ENCODE data around the gene MAN1C1.

Gene MAN1C1

GRCh38 chr1:25782608-25783201, 166.1 kb downstream of the MAN1C1 start:
- no peak for DNase-seq (ENCODE audit: low spot score)

DNA sequence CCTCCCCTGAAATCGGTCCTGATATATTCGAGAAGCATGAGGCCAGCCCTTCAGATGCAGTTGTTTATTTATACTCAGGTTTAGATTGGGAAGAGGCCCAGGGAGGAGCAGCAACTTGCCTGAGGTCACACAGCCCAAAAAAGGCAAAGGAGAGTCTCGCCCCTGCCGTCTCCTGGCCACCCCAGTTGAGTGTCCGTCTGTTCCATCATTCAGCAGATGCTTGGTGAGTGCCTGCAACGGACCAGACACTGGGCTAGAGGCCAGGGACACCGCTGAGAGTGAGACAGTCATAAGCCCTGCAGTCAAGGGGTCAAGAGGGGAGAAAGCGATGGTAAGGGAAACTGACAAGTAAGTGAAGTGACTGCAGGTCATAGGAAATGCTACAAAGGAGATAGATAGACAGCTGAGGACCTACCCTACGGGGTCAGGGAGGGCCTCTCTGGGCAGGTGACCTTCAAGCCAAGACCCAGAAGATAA, 168.0 kb downstream of the MAN1C1 start:
- no peak for DNase-seq (ENCODE audit: low spot score)

- DNase-seq (ENCODE audit: low spot score): no peak
Observed at GRCh38 chr1:25785333-25786067, 168.9 kb downstream of the MAN1C1 start.

DNA sequence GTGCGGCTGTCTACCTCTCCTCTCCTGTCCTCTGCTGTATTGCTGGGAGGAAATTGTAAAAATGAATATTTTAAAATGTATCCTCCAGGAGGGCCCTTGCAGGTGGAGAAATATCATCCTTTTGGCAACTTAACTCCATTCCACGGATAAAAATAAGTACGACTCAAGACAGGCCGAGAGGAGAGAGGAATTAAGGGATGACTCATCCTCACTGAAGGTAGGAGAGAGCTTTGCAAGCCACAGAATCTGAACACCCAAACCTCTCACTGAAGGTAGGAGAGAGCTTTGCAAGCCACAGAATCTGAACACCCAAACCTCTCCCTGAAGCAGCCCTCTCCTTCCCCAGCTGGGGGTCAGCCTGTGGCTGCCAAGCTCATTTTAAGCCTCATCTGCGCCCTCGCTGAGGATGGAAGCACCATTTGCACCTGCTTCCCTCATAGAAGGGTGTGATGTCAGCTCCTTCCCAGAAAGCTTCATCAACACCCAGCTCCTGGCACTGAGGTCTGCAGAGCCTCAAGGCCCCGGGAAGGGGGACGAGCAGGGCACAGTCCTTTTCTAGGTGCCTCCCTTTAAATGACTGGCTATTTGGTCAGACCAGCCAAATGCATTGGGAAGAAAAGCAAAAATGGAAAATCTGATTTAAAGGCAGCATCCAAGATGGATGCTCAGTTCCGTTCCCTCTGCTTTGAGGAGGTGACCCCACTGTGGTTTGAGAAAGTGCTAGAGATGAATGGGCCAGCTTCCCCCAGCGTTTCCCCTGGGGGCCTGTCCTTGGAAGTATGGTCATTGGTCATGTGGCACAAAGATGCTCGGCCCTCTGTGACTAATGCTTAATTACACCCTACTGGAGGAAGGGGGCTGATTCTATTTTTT, 170.5 kb downstream of the MAN1C1 start:
- DNase-seq (ENCODE audit: low spot score): peak; percentile 52

- no peak for DNase-seq (ENCODE audit: low spot score)
Observed at GRCh38 chr1:25787760-25788166, 171.2 kb downstream of the MAN1C1 start.

DNA sequence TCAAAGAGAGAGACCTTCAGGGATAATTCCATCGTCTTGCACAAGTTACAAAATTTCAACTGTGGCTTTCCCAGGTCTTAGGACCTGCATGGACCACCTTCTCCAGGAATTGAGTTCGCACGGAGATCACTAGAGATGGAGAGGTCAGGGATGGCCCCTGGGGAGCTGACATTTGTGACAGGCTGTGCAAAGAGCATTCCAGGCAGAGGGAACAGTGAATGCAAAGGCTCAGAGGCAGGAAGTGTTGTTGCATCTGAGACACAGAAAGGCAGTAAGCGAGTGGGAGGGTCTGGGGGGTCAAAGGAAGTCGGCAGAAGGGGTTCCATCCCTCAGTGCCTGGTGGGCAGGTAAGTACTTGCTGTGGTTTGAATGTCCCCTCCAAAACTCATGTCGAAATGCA, 173.9 kb downstream of the MAN1C1 start:
- no peak for DNase-seq (ENCODE audit: low spot score)

GRCh38 chr1:25792115-25792514, 175.5 kb downstream of the MAN1C1 start:
- no peak for DNase-seq (ENCODE audit: low spot score)

DNA sequence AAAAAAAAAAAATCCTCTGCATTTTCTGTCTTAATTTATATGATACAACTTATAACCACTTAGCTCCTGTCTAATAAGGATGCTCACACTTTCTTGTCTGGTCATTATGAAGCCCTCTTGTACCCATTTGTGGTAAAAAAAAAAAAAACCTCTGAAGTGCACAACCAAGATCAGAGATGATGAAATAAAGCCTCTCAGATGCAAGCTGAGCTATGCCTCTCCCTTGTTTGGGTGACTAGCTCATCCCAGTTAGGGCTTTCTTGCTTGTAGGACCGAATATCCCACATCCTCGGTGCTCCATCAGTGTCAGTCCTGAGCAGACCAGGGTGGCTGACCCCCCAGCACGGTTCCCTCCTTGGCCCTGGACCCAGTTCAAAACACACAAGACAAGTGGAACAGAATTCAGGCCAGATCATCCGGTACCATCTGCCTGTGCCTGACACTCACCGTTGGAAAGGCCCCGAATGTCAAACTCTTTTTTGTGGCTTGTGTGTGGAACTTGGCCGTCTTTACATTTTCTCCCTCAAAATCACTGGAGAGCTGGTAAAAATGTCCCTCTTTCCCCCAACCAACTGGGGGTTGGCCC, 177.1 kb downstream of the MAN1C1 start:
- DNase-seq (ENCODE audit: low spot score): no peak

DNA sequence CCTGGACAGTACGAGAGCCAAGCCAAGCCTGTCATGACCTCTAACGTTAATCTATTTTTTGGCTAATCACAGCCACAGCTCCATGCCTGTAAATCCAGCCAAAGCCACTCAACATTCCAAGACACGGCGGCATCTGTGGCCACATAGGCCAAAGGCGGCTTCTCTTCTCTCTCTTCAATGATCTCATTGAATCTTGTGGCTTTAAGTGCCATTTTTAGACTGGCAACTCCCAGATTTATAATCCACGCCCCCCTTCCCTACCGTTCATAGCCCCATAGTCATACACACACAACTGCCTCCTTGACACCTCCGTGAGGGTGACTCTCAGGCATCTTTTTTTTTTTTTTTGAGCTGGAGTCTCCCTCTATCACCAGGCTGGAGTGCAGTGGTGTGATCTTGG, 177.7 kb downstream of the MAN1C1 start:
- peak; percentile 46 for DNase-seq (ENCODE audit: low spot score)

GRCh38 chr1:25795211-25795610, 178.6 kb downstream of the MAN1C1 start:
- DNase-seq (ENCODE audit: low spot score): no peak

- DNase-seq (ENCODE audit: low spot score): no peak
Observed at GRCh38 chr1:25795946-25796810, 179.6 kb downstream of the MAN1C1 start.

DNA sequence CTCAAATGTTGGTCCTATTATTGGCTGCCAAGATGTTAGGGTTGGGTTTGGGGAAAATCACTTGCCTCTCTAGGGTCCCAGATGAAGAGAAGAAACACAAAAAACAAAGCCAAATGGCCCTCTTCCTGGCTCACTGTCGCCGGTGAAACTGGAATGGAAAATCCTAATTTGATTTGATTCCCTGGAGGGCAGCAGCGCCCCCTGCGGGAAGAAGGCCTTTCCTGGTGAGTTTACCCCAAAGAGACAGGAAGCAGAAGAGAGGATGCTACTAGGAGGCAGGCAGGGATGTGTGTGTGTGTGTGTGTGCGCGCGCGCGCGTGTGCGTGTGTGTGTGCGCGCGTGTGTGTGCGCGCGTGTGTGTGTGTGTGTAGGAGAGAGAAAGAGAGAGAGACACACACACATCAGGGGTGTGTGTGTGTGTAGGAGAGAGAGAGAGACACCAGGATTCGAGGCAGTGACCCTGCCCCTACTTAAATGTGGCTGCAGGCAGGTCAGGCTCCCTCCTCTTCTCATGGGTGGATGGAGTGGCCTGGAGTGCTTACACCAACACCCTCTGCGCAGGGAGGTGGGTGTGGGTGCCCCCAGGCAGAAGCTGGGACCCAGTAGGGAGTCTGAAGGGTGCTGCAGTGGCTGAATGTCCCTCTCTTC, 180.3 kb downstream of the MAN1C1 start:
- peak; percentile 85 for DNase-seq (ENCODE audit: low spot score)

DNA sequence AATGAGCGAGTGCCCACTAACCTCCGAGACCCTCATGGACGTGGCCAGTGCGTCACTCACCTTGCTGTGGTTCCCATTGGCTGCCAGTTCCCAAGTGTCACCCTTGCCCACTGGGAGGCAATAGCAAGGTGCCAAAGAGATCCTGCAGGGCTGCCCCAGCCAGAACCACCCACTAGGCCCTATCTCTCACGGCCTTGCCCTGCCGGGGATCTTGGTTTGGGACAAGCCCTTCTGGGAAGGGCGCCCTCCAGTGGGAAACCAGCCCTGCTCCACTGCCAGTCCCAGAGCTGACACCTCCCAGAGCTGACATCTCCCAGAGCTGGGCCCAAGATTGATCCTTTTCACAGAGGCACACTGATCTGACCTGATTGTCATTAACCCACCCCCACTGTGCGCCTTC, 181.3 kb downstream of the MAN1C1 start:
- DNase-seq (ENCODE audit: low spot score): peak; percentile 60

DNA sequence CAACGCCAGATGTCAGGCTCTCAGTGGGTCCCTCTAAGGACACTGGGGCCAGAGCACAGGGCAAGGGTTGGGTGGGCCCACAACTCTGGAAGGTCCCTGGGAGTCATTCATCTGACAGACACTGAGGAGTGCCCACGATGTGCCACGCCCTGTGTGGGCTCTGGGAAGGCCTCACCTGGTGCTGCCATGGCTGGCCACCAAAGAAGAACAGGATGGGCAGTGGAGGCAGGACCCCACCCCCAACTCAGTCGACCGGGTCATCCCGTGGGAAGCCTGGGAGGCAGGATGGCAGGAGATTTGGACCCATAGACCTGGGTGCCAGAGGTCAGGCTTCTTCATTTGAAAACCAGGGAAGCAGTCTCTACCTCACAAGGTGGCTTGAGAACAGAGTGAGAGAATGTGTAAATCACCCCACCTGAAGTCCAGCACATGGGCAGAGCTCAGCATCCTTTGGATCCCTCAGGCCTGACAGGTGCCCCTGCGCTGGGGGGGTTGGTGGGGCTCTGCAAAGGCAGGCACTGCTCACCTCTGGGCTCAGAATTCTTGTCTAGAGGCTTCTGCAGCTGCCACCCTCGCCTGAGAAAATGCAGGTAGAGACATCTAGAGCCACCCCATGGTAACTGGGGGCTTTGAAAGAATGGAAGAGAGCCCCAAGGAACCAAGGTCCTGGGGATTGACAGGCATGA, 182.2 kb downstream of the MAN1C1 start:
- no peak for DNase-seq (ENCODE audit: low spot score)

DNA sequence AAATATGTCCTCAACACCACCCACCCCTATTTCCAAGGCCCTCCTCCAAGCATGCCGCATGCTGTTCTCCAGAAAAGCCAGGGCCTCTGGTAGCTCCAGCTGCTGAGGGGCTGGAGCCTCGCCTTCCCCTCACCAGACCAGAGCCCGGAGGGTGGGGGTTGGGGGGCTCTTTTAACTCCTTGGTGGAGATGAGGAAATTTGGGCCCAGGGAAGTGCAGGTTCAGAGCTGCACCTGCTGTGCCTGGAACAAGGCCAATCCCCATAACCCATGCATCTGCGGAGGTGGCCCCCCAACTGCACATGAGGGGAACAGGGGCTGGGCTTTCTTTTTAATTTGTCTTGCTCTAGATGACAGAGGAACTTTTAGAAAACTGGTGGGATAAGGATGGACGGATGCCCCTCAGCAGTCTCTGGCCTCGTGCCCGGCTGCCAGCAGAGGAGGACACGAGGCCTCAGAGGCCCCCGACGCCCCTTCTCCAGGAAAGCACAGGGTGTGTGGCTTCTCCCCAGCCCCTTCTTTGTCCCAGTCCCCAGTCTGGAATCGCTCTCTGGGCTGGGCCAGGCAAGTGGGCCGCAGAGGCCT, 182.9 kb downstream of the MAN1C1 start:
- no peak for DNase-seq (ENCODE audit: low spot score)

GRCh38 chr1:25799935-25800702, 183.5 kb downstream of the MAN1C1 start, which contains the start of gene SELENON:
Gene SELENON (plus strand): TSS chr1:25800193. CDS start chr1:25800231, 38 bp downstream.
- peak; percentile 75 for DNase-seq (ENCODE audit: low spot score)

DNA sequence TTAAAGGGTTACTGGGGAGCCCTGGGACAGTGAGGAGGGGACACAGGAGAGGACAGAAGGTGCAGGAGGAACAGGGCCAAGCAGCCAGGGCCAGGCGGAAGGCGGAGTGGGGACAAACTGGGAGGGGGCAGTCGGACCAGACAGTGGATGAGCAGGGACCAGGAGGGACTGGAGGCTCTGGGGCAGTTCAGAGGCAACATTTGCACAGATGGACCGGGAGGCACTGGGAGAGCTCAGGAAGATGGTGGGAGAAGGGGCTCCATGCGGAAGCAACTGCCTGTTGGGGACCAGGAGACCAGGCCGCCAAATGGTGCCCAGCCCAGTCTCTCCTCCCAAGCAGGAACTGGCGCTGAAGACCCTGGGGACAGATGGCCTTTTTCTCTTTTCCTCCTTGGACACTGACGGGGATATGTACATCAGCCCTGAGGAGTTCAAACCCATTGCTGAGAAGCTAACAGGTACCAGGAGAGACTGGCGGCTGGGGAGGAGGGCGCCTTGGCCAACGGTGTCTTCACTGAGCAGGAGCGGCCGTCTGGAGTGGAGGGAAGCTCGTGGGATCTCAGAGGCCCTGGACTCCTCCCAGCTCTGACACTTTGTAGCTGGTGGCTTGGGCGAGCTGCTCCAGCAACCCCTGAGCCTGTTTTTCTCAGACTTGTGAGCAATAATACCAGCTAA, 184.2 kb downstream of the MAN1C1 start:
- no peak for DNase-seq (ENCODE audit: low spot score)

DNA sequence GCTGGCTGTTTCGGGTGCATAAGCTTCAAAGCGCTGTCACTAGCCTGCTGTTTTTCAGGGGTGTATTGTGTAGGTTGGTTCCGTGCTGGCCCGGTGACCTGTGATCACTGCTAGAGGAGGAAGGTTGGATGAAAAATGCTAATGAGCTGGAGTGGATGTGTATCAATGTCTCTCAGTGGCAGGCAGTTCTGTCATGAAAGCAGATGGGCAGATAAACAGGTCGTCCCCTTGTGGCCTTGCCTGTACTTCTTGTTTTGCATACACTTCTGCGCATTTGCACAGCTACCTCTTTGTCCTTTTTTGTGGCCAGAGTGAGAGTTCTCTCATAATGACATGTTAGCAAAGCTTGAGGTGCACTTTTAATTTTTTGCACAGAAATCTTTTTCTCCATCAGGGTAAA, 186.3 kb downstream of the MAN1C1 start:
- DNase-seq (ENCODE audit: low spot score): no peak
